Smooth muscle cell (in vitro differentiated cells): ENCODE results near the gene OR10H4. TPM values are rescaled to one million over a fixed set of nuclear protein-coding genes. Genes with fewer than 3 reads are reported as not detected.
"Not testable (repeated sequence)": the region's sequence is repeated elsewhere in the genome, so short reads cannot be mapped to it uniquely, and the experiment has no call there.

Experiments
- DNase-seq: peaks from one replicate; lab custom pipeline; 2025; ENCODE audit not compliant: unreplicated experiment; lab: John Stamatoyannopoulos, UW
- H2AFZ ChIP-seq: fragments of 200-600 bp; sonication (generic); 2 replicates; pipeline ENCODE4 v1.6.0; 2016; ENCODE audit warnings: antibody characterized with exemption, low read depth, mild to moderate bottlenecking
- H3F3A ChIP-seq: fragments of 200-600 bp; sonication (generic); 2 replicates; pipeline ENCODE4 v1.6.0; 2017; ENCODE audit warnings: antibody characterized with exemption, low read depth
- H3K27ac ChIP-seq: fragments of 200-600 bp; sonication (generic); 2 replicates; pipeline ENCODE4 v1.5.1; 2016; ENCODE audit warnings: low read depth, mild to moderate bottlenecking
- H3K27me3 ChIP-seq: fragments of 200-600 bp; sonication (generic); 2 replicates; pipeline ENCODE4 v1.6.1; 2016; ENCODE audit warnings: low read depth, mild to moderate bottlenecking
- H3K36me3 ChIP-seq: fragments of 200-600 bp; sonication (generic); 2 replicates; pipeline ENCODE4 v1.5.1; 2016; ENCODE audit warnings: low read depth
- H3K4me1 ChIP-seq: fragments of 200-600 bp; sonication (generic); 2 replicates; pipeline ENCODE4 v1.5.1; 2016; ENCODE audit warnings: low read depth
- H3K4me2 ChIP-seq: fragments of 200-600 bp; sonication (generic); 2 replicates; pipeline ENCODE4 v1.6.0; 2016; ENCODE audit warnings: mild to moderate bottlenecking
- H3K4me3 ChIP-seq: fragments of 200-600 bp; sonication (generic); 2 replicates; pipeline ENCODE4 v1.5.1; 2016; ENCODE audit warnings: mild to moderate bottlenecking
- H3K79me2 ChIP-seq: fragments of 200-600 bp; sonication (generic); 2 replicates; pipeline ENCODE4 v1.6.0; 2016; ENCODE audit warnings: low read depth, mild to moderate bottlenecking
- H3K9ac ChIP-seq: fragments of 200-600 bp; sonication (generic); 2 replicates; pipeline ENCODE4 v1.6.0; 2016; ENCODE audit warnings: low read depth
- H3K9me3 ChIP-seq: fragments of 200-600 bp; sonication (generic); replicated peaks from 2 replicates; pipeline ENCODE4 v1.5.1; 2016; ENCODE audit warnings: low read depth
- H4K20me1 ChIP-seq: fragments of 200-600 bp; sonication (generic); 2 replicates; pipeline ENCODE4 v1.6.0; 2016; ENCODE audit warnings: low read depth
- CTCF ChIP-seq: fragments of 200-600 bp; sonication (generic); IDR thresholded peaks from 2 replicates; pipeline ENCODE4 v1.5.1; 2017; ENCODE audit warnings: borderline replicate concordance, mild to moderate bottlenecking, antibody characterized with exemption; ENCODE audit not compliant: insufficient read depth, poor library complexity, severe bottlenecking
- WGBS: methylation state at CpG from one replicate; pipeline ENCODE4 v1.1.7; 2016; ENCODE audit warnings: low lambda C conversion rate; 5-methylcytosine and 5-hydroxymethylcytosine counted together
- polyA plus RNA-seq: library from polyadenylated mRNA; unstranded; fragments of >200 nt; fragmentation: Nextera tagmentation; extraction: Ambion mirVana; gene quantifications from 2 replicates; pipeline ENCODE4 v1.2.1, GENCODE V29; 2016
- total RNA-seq: library from RNA; depleted of rRNA; stranded (reverse); fragments of >200 nt; gene quantifications from 2 replicates; pipeline ENCODE4 v1.2.3, GENCODE V29; 2014

OR10H4 gene
- total and polyA plus RNA-seq, 2 experiments from 2014 or later, result not detected

GRCh38 chr19:15977690-15978089 lies 28.9 kb downstream of the OR10H4 start:
- no peaks in the 10 kb centered on the region for H4K20me1 ChIP-seq
- no peaks in the 10 kb centered on the region for H3K27me3 ChIP-seq
- H3K79me2 ChIP-seq, result no peaks in the 10 kb centered on the region
- H3K4me2 ChIP-seq, result no peak overlapping the region
- H3F3A ChIP-seq, result no peaks in the 10 kb centered on the region
- 48% methylated on average over 7 of the region's 7 CpGs for WGBS
- no peaks in the 10 kb centered on the region for H3K36me3 ChIP-seq
- no peak overlapping the region for H2AFZ ChIP-seq
- DNase-seq, result no peak
- H3K4me3 ChIP-seq, result no peak overlapping the region
- no peak overlapping the region for H3K9ac ChIP-seq
- H3K9me3 ChIP-seq, result no peaks in the 10 kb centered on the region
- H3K27ac ChIP-seq, result no peak overlapping the region
- H3K4me1 ChIP-seq, result no peaks in the 10 kb centered on the region
- TF ChIP-seq CTCF, result no peak

GRCh38 chr19:15979293-15979692 lies 30.5 kb downstream of the OR10H4 start:
- Histone ChIP-seq H3K4me1 (no peaks in the 10 kb centered on the region), H3K36me3 (no peaks in the 10 kb centered on the region), H3K4me3 (no peak overlapping the region), H4K20me1 (no peaks in the 10 kb centered on the region), H3K27ac (no peak overlapping the region), H3K9ac (no peak overlapping the region), H3K4me2 (no peak overlapping the region), H3F3A (no peaks in the 10 kb centered on the region), H3K79me2 (no peaks in the 10 kb centered on the region), H2AFZ (no peak overlapping the region), H3K27me3 (no peaks in the 10 kb centered on the region), H3K9me3 (no peaks in the 10 kb centered on the region)
- no peak for DNase-seq
- WGBS, result 74% methylated on average over 4 of the region's 4 CpGs
- no peak for TF ChIP-seq CTCF

GRCh38 chr19:15985831-15986230 lies 37.0 kb downstream of the OR10H4 start:
- not testable (repeated sequence) for H3K9ac ChIP-seq, H2AFZ ChIP-seq, H3K4me3 ChIP-seq, H3K27ac ChIP-seq, H3K36me3 ChIP-seq, H3K4me2 ChIP-seq, H3F3A ChIP-seq, H3K9me3 ChIP-seq, H4K20me1 ChIP-seq, DNase-seq, H3K4me1 ChIP-seq, H3K27me3 ChIP-seq, H3K79me2 ChIP-seq
- WGBS, result 75% methylated on average over 6 of the region's 6 CpGs

GRCh38 chr19:15986701-15987100 lies 37.9 kb downstream of the OR10H4 start:
- Histone ChIP-seq H3K9me3 (peaks cover 9% of the 10 kb centered on the region), H3K79me2 (no peaks in the 10 kb centered on the region), H3K4me1 (no peaks in the 10 kb centered on the region), H3K4me3 (no peak overlapping the region), H3K9ac (no peak overlapping the region), H3K4me2 (no peak overlapping the region), H2AFZ (no peak overlapping the region), H3K27me3 (no peaks in the 10 kb centered on the region), H3F3A (no peaks in the 10 kb centered on the region), H4K20me1 (no peaks in the 10 kb centered on the region), H3K27ac (no peak overlapping the region), H3K36me3 (no peaks in the 10 kb centered on the region)
- no peak for TF ChIP-seq CTCF
- WGBS, result 64% methylated on average over 2 of the region's 2 CpGs
- DNase-seq, result no peak
